Gastrocnemius medialis (tissue), 4 donors: ENCODE measurements around the gene PIK3C3.

ENCODE experiments used
- CTCF ChIP-seq, 5 experiments: fragments of 450-650 bp in 3 of 5; fragments of 200-600 bp in 2 of 5; sonication (generic) in 2 of 5; IDR thresholded peaks in 4 of 5; conservative IDR thresholded peaks in 1 of 5; 1 replicate in 4 of 5; 2 replicates in 1 of 5; pipeline ENCODE4 v1.5.1; 2016 to 2019; ENCODE audit warnings: antibody characterized with exemption in 5 of 5, mild to moderate bottlenecking in 3 of 5, moderate library complexity in 3 of 5
- POLR2A ChIP-seq, 2 donors: fragments of 450-650 bp; IDR thresholded peaks; one replicate each; pipeline ENCODE4 v1.6.1; 2017; ENCODE audit warnings: antibody characterized with exemption in 2 of 2, mild to moderate bottlenecking in 2 of 2, moderate library complexity in 2 of 2

- TF ChIP-seq CTCF (IDR thresholded peaks at IDR 0.05 in 4 of 5, conservative IDR thresholded peaks at IDR 0.05 in 1 of 5) (no peak), POLR2A (IDR thresholded peaks at IDR 0.05) (no peak)
These were observed 97.2 kb downstream of the PIK3C3 start for GRCh38 chr18:42052122-42052708.
